NK-92 treated with Interleukin-12 subunit alpha and Interleukin-12 subunit beta, amount 100 ng/mL, for 24 hours (cell line): ENCODE data around the gene FRMD8.

Experiments used
- DNase-seq: peaks from one replicate; lab custom pipeline; 2025; lab: John Stamatoyannopoulos, UW

FRMD8 gene, protein sequence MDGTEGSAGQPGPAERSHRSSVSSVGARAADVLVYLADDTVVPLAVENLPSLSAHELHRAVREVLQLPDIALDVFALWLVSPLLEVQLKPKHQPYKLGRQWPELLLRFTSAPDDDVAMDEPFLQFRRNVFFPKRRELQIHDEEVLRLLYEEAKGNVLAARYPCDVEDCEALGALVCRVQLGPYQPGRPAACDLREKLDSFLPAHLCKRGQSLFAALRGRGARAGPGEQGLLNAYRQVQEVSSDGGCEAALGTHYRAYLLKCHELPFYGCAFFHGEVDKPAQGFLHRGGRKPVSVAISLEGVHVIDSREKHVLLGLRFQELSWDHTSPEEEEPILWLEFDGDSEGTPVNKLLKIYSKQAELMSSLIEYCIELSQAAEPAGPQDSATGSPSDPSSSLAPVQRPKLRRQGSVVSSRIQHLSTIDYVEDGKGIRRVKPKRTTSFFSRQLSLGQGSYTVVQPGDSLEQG

DNA sequence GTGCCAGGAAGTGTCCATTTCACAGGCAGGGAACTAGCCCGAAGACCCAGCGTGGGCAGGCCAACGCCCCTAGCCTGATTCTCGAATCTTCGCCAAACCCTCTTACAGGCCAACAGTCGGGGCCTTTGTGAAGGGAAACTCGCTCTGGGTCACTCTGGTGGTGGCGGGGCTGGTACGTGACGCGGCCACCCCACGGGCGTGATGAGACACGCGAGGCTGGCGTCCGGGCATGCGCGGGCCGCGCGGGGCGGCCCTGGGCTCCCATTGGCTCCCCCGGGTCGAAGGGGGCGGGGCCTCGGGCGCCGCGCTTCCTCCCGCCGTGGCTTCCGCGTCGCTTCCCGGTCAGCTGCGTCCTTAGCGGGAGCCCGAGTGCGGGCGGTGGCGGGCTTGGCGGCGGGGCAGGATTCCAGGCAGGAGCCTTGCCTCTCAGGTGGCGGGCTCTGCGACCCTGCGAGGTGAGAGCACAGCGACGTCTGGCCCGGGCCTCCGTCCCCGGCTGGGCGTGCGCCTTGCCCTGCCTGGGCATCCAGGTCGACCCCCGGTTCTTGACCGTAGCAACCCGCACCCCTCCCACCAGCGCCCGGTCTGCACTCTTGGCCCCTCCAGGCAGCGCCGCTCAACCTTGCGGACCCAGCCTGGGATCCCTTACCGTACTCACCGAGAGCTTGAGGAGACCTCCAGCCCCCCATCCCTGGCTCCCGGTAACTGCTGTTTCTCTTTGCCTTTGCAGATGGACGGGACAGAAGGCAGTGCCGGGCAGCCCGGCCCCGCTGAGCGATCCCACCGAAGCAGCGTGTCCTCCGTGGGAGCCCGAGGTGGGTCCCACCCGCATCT, at the start of gene FRMD8:
TSS of gene FRMD8 (plus strand) at position 331 of the 834 bp plus-strand sequence. CDS start at position 731, 400 bp downstream.
- peak; percentile 77 for DNase-seq

DNA sequence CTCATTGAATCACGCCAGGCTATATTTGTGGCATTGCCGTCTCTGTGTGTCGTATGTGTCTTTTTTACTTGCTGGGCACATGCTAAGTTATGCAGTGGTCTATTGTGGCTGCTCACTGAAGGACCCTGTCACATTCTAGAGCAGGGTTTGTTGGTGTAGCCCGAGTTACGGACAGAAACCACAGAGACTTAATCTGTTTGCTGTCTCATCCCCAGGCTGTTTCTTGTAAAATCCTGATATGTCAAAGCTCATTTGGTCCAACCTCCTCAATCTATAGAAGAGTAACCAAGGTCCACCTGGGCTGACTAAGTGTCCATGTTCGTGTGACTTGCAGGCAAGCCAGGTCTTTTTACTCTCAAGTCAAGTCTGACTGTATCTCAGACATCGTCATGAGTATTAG, 47.8 kb upstream of the FRMD8 start:
- DNase-seq: no peak

DNA sequence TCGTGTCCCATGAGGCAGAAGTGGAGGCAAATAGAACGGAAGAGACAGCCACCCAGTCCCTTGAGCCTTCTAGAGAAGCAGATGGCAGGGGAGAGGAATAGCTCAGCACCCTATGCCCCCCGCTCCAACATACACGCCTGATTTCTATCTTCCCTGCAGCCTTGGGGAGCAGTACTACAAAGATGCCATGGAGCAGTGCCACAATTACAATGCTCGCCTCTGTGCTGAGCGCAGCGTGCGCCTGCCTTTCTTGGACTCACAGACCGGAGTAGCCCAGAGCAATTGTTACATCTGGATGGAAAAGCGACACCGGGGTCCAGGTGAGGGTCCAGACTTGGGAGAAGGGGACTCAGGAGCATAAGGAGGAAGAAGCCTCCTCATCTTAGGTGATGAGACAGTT, 46.2 kb upstream of the FRMD8 start:
- no peak for DNase-seq

DNA sequence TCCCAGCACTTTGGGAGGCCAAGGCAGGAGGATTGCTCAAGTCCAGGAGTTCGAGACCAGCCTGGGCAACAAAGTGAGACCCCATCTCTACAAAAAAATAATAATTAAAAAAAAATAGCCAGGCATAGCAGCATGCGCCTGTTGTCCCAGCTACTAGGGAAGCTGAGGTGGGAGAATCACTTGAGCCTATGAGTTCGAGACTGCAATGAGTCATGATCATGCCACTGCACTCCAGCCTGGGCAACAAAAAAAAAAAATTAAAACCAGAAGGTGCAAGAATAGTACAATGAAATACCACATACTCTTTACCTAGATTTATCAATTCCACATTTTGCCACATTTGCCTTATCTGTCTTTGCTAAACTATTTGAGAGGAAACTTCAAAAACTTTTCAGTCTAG, 44.6 kb upstream of the FRMD8 start:
- no peak for DNase-seq

DNA sequence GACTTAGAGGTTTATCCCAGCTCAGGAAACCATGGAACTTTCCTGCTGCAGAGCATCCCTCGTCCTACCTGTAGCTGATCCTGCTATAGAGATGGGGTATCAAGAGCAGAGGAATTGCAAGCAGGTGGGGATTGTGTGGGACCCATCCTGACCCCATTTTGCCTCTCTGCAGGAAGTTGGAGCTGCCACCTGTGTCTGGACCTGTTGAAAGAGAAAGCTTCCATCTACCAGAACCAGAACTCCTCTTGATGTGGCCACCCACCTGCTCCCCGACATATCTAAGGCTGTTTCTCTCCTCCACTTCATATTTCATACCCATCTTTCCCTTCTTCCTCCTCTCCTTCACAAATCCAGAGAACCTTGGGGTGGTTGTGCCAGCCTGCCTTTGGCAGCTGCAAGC, 34.9 kb upstream of the FRMD8 start:
- no peak for DNase-seq

DNA sequence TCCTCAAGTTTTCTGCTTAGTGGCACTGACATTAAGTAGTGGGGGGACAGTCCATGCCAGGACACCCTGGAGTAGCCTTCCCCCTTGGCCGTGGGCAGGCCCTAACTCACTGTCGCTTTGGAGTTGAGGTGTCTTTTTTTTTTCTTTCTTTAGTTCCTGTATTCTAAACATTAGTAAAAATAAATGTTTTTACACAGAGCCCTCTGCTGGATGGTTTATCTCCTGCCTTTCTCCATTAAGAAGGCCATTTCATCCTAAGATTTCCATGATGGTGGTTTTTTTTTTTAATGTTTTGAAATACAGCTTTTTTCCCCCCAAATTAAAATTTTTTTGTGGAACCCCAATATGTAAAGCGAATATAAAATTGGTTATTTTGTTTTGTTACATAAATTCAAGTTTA, 33.7 kb upstream of the FRMD8 start:
- DNase-seq: no peak

DNA sequence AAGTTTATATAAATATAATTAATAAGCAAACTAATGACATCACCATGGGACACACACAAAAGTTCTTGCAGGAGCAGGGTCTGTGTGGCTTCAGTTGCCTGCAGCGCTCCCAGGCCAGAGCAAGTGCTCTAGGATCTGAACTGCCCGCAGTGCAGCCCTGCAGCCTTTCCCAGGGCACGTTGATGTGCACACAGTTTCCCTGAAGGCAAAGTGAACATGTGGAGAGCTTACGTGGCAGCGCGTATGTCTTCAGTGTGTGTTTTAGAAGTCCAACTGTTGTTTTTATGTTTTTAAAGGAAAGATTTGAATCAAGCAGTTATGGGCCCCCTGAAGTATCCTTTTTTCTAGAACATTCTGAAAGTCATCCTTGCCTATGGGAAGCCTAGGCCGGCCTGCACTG, 33.1 kb upstream of the FRMD8 start:
- DNase-seq: no peak

DNA sequence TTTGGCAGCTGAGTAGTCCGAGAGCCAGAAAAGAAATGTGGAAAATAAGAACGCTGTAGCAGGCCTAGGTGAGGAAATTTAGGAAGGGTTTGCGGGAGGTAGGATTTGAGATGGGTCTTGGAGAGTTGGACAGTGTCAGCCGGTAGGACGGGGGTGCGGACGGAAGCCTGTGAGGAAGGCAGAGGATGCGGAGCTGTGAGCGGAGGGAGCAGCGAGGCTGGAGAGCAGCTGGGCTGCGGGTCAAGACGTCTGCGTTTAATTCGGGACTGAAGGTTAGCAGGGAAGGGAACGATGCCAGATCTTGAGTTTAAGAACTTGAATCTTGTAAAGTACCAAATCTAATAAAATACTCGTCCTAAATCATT, 32.6 kb upstream of the FRMD8 start:
- DNase-seq: no peak

DNA sequence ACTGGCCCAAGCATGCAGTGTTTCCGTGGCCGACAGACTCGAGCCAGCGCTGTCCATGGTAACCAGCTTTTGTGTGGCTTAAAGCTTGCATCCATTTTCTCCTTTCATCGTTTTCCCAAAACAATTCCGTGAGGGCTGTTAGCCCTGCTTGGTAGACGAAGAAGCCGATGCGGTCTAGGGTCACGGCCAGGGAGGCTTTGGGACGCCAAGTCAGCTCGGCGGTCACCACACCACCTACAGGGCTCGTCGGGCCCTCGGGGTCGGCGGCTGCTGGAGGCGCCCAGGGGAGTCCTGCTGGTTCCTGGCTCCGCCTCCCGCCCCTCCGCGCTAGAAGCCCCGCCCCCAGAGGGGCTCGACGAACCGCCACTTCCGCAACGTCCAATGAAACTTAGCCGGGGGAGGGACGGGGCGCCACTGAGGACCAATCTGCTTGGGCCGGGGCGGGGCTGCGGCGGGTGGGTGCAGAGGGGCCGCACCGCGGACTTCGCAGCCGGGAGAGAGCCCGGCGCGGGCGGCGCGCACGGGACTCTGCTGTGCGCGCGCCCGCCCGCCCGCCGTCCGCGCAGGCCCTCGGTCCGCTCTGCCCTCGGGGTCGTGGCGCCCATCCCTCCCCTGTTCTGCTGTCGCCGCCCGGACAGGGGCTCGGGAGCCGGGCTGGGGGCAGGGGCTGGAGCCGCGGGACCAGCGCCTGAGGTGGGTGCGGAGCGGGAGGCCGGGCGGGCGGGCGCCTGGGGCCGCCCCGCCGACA, 32.0 kb upstream of the FRMD8 start, which contains the start of gene TIGD3:
TSS of gene TIGD3 (plus strand) at position 487 of the 748 bp plus-strand sequence. CDS start 1,058 bp downstream, outside the sequence.
- peak; percentile 94 for DNase-seq

DNA sequence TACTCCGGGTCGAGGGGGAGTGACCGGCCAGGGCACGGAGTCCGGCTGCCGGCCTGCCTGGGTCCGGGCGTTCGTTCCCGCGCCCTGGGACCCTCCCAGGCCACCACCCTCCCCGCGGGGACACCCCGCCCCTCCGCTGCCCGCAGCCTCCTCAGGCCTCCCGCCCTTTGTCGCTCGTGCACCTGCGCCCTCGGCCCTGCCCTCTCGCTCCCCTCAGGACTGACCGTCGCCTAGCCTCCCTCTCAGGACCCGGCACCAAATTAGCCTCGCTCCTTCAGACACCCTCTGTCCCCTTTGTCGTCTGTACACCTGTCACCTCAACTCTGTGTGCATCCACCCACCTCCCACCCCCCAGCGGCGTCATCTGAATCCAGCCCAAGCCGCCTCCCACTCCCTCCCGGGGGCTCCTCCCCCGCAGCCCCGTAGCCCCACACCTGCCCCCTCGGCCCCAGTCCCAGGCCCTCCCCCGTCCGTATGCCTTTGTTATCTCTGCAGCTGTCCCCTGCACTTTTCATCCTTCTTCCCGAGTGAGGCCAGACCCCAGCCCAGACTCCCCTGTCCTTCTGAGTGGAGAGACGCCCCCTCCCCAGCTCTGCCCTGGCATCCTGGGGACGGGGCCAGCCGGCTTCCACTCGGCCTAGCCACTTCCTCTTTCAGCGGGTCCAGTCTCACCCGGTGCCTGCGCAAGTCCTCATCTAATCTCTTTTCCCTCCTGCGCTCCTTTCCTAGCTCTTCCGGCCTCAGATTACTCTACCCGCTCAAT, 31.2 kb upstream of the FRMD8 start:
- DNase-seq: no peak

DNA sequence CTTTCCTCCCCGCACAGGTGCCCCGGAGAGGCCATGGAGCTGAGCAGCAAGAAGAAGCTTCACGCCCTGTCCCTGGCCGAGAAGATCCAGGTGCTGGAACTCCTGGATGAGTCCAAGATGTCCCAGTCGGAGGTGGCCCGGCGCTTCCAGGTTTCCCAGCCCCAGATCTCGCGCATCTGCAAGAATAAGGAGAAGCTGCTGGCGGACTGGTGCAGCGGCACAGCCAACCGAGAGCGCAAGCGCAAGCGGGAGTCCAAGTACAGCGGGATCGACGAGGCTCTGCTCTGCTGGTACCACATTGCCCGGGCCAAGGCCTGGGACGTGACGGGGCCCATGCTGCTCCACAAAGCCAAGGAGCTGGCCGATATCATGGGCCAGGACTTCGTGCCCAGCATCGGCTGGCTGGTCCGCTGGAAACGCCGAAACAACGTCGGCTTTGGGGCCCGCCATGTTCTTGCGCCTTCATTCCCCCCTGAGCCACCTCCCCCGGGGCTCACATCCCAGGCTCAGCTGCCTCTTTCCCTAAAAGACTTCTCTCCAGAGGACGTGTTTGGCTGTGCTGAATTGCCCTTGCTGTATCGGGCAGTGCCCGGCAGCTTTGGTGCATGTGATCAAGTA, 30.6 kb upstream of the FRMD8 start:
- no peak for DNase-seq

DNA sequence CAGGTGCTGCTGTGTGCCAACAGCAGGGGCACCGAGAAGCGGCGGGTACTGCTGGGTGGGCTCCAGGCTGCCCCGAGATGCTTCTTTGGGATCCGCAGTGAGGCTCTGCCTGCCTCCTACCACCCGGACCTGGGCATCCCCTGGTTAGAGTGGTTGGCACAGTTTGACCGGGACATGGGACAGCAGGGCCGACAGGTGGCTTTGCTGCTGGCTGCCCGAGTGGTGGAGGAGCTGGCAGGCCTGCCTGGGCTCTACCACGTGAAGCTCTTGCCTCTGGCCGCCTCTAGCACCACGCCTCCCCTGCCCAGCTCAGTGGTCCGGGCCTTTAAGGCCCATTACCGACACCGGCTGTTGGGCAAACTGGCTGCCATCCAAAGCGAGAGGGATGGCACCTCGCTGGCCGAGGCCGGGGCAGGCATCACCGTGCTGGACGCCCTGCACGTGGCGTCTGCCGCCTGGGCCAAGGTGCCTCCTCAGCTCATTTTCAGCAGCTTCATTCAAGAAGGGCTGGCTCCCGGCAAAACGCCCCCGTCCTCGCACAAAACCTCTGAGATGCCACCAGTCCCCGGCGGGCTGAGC, 30.0 kb upstream of the FRMD8 start:
- DNase-seq: no peak

DNA sequence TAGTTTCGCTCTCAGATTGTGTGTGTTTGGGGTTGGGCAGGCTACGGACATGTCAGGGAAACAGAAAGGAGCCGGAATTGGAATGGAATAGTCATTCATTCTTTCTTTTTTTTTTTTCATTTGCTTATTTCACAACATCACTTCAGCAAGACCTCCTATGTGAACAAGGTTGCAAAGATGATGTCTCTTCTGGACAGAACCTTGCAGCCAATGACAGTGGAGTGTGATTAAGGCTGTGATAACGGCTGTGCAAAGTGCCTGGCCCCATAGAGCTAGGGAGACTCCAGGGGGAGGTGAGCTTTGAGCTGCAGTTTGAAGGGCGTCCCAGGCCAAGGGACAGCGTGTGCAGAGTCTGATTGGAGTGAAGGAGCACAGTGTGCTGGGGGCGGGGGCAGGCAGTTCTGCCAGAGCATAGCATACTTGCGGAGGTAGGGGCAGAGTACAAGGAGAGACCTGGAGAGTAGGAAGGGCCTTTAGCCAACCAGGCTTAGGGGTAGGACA, 28.5 kb upstream of the FRMD8 start:
- no peak for DNase-seq

DNA sequence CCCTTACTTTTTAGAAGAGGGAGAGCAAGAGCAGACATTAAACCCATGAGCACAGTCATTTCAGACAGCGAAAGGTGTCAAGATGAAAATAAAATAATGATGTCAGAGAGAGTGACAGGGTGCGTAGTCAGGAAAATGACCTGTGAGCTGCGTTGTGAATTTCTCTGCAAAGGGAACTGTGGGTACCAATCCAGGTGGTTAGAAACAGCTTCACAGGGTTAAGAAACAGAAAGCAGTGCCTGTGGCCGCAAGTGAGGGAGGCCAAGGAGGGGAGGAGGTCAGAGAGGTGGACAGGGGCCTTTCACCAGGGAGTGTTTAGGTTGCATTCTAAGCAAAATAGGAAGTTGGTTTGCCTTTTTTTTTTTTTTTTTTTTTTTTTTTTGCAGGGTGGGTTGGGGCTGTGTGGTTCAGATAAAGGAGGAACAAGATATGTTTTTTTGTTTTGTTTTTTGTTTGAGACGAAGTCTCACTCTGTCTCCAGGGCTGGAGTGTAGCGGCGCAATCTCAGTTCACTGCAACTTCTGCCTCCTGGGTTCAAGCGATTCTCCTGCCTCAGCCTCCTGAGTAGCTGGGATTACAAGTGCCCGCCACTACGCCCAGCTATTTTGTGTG, 24.0 kb upstream of the FRMD8 start:
- no peak for DNase-seq

DNA sequence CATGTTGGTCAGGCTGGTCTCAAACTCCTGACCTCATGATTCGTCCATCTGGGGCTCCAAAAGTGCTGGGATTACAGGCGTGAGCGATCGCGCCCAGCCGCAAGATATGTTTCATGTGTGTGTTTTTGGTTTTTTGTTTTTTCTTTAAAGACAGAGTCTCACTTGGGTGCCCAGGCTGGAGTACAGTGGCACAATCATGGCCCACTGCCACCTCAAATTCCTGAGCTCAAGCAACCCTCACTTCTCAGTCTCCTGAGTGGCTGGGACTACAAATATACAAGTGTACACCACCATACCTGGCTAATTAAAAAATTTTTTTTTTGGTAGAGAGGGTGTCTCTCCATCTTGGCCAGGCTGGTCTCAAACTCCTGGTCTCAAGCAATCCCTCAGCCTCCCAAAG, 23.5 kb upstream of the FRMD8 start:
- no peak for DNase-seq

DNA sequence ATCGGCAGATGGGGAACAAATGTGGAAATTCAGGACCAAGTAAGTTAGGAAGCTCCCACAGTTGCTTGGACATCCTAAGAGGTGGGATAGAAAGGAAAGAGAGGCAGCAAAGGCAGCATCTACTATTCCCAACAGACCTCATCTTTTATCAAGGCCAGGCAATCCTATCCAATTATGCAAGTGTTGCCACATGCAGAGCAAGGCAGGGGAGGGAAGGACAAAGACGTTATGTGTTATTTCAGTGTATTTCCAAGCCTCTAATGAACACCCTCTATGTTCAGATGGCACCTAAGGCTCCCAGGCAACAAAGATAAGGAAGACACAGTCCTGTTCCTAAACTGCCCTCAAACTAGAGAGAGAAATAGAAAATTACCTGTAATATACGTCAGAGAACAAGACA, 22.7 kb upstream of the FRMD8 start:
- no peak for DNase-seq

DNA sequence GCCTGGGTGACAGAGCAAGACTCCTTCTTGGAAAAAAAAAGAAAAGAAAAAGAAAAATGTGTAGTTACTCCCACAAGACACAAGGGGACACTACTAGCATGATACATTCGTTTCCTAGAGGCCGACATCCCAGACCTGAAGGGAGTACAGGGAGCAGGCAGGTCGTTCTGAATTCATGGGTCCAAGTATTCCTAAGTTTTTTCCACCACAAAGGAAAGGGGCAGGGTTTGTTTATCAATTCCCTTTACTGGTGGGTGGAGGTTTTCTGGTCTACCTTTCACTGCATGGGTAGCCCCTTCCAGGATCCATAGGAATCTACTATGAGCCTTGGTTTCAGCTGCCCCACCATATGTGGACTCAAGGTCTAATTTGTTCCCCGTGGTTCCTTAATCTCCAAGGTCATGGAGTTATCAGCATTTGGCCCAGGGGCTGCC, 20.1 kb upstream of the FRMD8 start:
- DNase-seq: no peak

DNA sequence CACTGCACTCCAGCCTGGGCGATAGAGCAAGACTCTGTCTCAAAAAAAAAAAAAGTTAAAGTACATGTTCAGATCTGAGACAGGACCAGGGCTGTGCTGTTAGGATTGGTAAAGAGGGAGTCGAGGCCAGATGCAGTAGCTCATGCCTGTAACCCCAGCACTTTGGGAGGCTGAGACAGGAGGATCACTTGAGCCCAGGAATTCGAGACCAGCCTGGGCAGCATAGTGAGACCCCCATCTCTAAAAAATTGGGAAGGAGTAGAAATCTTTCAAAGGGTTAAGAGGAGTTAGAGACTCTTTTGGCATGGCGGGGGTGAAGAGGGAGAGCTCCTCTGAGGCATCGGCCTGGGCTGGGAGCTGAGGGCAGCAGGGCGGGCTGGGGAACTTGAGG, 15.8 kb upstream of the FRMD8 start:
- no peak for DNase-seq

DNA sequence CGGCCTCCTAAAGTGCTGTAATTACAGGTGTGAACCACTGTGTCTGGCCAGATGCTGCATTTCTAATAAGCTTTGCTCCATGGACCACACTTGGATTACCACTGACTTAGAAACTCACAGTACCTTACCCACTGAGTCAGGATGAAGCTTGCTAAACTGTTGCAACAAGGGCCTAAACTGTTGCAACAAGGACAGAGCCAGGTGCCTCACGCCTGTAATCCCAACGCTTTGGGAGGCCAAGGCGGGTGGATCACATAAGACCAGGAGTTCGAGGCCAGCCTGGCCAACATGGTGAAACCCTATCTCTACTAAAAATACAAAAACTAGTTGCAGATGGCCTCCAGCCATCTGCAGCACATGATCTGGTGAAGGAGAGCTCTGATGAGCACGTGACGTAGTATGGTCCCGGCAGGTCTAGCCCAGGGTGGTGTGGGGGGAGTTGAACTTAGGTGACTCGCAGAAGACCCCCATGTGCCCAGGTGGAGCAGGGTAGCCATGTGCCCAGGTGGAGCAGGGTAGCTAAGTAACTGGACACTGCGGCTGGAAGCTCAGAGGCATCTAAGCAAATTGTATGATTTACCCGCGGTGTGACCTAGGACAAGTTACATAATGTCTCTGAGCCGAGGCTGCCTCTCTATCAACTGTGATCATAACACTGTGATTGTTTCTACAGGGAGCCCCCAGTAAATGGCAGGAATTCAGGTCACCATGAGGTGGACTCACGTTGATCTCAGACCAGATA, 12.4 kb upstream of the FRMD8 start:
- DNase-seq: no peak
